ENCODE measurements around the gene KATNAL1.

DNA sequence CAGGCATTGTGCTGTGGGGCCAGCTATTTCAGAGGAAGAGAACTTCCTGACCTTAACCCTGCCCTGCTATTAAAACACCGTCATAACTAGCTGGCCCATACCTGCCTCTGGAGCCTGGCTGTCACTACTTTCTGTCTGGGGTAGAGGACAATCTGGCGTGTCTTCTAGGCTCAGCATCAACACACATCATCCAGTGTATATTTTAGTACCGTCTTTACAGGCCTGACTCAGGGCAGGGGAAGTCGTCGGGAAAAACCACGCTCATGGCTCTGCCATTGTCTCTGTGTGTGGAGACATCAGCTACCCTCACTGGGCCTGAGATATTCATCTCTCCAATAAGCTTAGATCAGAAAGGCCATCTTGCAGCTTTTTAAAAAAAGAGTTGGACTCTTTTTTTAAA is 151.1 kb downstream of the KATNAL1 start:
- no peak for TF ChIP-seq POLR2AphosphoS5 (IDR thresholded peaks at IDR 0.05; ENCODE audit: low read length)
- no peak for TF ChIP-seq JUND (IDR thresholded peaks at IDR 0.05; ENCODE audit: low read depth, low read length)
- TF ChIP-seq, protein P1, sequence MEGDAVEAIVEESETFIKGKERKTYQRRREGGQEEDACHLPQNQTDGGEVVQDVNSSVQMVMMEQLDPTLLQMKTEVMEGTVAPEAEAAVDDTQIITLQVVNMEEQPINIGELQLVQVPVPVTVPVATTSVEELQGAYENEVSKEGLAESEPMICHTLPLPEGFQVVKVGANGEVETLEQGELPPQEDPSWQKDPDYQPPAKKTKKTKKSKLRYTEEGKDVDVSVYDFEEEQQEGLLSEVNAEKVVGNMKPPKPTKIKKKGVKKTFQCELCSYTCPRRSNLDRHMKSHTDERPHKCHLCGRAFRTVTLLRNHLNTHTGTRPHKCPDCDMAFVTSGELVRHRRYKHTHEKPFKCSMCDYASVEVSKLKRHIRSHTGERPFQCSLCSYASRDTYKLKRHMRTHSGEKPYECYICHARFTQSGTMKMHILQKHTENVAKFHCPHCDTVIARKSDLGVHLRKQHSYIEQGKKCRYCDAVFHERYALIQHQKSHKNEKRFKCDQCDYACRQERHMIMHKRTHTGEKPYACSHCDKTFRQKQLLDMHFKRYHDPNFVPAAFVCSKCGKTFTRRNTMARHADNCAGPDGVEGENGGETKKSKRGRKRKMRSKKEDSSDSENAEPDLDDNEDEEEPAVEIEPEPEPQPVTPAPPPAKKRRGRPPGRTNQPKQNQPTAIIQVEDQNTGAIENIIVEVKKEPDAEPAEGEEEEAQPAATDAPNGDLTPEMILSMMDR (IDR thresholded peaks at IDR 0.05 in 2 of 3, conservative IDR thresholded peaks at IDR 0.05 in 1 of 3; ENCODE audit: control insufficient read depth in 2 of 3, extremely low read depth in 1 of 3, insufficient read depth in 1 of 3, low read depth in 3 of 3, low read length in 3 of 3): no peak
